Measurements from ENCODE around the gene RHBDF2. TPM values are rescaled to one million over a fixed set of nuclear protein-coding genes. Genes with fewer than 3 reads are reported as not detected.

The RHBDF2 gene
- total and polyA plus RNA-seq, 3 donors from 2014 or later = 9.7 to 30.2 (median 26.3) TPM

- no peak overlapping the region for H3K27ac ChIP-seq
- DNase-seq = no peak
- no peak for TF ChIP-seq CTCF (IDR thresholded peaks at IDR 0.05)
- no peak for TF ChIP-seq POLR2A (IDR thresholded peaks at IDR 0.05)
- H3K9me3 ChIP-seq = no peaks in the 10 kb centered on the region
- intact Hi-C loops (cut with DNase I; ENCODE audit: low total_unique reads) = no loop called here
- H3K4me1 ChIP-seq = peaks cover 13% of the 10 kb centered on the region
- no peaks in the 10 kb centered on the region for H3K36me3 ChIP-seq (ENCODE audit: low read depth, missing control alignments)
- no peaks in the 10 kb centered on the region for H3K27me3 ChIP-seq
- no peak overlapping the region for H3K4me3 ChIP-seq
- WGBS, 2 donors = 88 to 89% methylated on average over 12 to 14 of the region's 14 CpGs
These were observed 21.6 kb downstream of the RHBDF2 start for GRCh38 chr17:76479515-76480060.

GRCh38 chr17:76478730-76479514 lies 22.3 kb downstream of the RHBDF2 start:
- intact Hi-C loops (cut with DNase I; ENCODE audit: low total_unique reads) = no loop called here
- TF ChIP-seq POLR2A (IDR thresholded peaks at IDR 0.05) = no peak
- no peak for TF ChIP-seq CTCF (IDR thresholded peaks at IDR 0.05)
- DNase-seq = no peak
- no peaks in the 10 kb centered on the region for H3K9me3 ChIP-seq
- no peak overlapping the region for H3K4me3 ChIP-seq
- 89 to 90% methylated on average over 21 to 37 of the region's 37 CpGs for WGBS, 2 donors
- H3K27ac ChIP-seq = no peak overlapping the region
- H3K36me3 ChIP-seq (ENCODE audit: low read depth, missing control alignments) = no peaks in the 10 kb centered on the region
- H3K27me3 ChIP-seq = no peaks in the 10 kb centered on the region
- H3K4me1 ChIP-seq = peaks cover 13% of the 10 kb centered on the region

- H3K9me3 ChIP-seq = no peaks in the 10 kb centered on the region
- H3K36me3 ChIP-seq (ENCODE audit: low read depth, missing control alignments) = no peaks in the 10 kb centered on the region
- intact Hi-C loops (cut with DNase I; ENCODE audit: low total_unique reads) = no loop called here
- 91 to 93% methylated on average over 10 of the region's 10 CpGs for WGBS, 2 donors
- no peak overlapping the region for H3K4me3 ChIP-seq
- no peak for TF ChIP-seq CTCF (IDR thresholded peaks at IDR 0.05)
- no peak for TF ChIP-seq POLR2A (IDR thresholded peaks at IDR 0.05)
- no peaks in the 10 kb centered on the region for H3K27me3 ChIP-seq
- no peak for DNase-seq
- no peak overlapping the region for H3K27ac ChIP-seq
- H3K4me1 ChIP-seq = peaks cover 13% of the 10 kb centered on the region
These were observed 23.1 kb downstream of the RHBDF2 start for GRCh38 chr17:76478097-76478496.

- H3K36me3 ChIP-seq (ENCODE audit: low read depth, missing control alignments) = no peaks in the 10 kb centered on the region
- no peak overlapping the region for H3K27ac ChIP-seq
- H3K9me3 ChIP-seq = no peaks in the 10 kb centered on the region
- intact Hi-C loops (cut with DNase I; ENCODE audit: low total_unique reads) = no loop called here
- no peaks in the 10 kb centered on the region for H3K27me3 ChIP-seq
- 95 to 97% methylated on average over 7 to 15 of the region's 15 CpGs for WGBS, 2 donors
- H3K4me3 ChIP-seq = no peak overlapping the region
- peaks cover 13% of the 10 kb centered on the region for H3K4me1 ChIP-seq
- DNase-seq = no peak
- TF ChIP-seq CTCF (IDR thresholded peaks at IDR 0.05) (no peak), POLR2A (IDR thresholded peaks at IDR 0.05) (no peak)
These were observed 23.6 kb downstream of the RHBDF2 start for GRCh38 chr17:76477576-76477975.

Data from testis (tissue), 3 donors.